T-helper 2 cell treated with Interferon-gamma antibody and Interleukin-4, amounts not matched to agents 100 ng/mL and 5 ng/mL, for 36 hours (primary cell): Measurements from ENCODE around the gene PAK1. TPM values are rescaled to one million over a fixed set of nuclear protein-coding genes. Genes with fewer than 3 reads are reported as not detected.
"Not testable (repeated sequence)": the region's sequence is repeated elsewhere in the genome, so short reads cannot be mapped to it uniquely, and the experiment has no call there.

Experiments used
- intact Hi-C: fragments of 100-400 bp; cut with micrococcal nuclease; formaldehyde crosslinking; loops from one replicate; pipeline ENCODE4 v1.15.1; 2023
- total RNA-seq: library from RNA; stranded (reverse); gene quantifications from 2 replicates; pipeline ENCODE4 v1.2.3, GENCODE V29; 2022

PAK1 gene
- 39.5 and 46.5 TPM in 2 replicates for total RNA-seq

GRCh38 chr11:77473801-77474683, at the start of gene PAK1:
TSS of gene PAK1 (minus strand) at chr11:77474094. CDS start at chr11:77392520, 81,574 bp downstream.
- intact Hi-C loops = loop anchor here (1.0 to 5.0 kb wide), 3 partner anchors 63 to 1098 kb away; partner anchors contain the start of genes CLNS1A and NARS2

GRCh38 chr11:77522215-77522614, 48.3 kb upstream of the PAK1 start:
- intact Hi-C loops = no loop called here

GRCh38 chr11:77519847-77520246, 46.0 kb upstream of the PAK1 start:
- intact Hi-C loops = no loop called here

GRCh38 chr11:77518471-77518870, 44.6 kb upstream of the PAK1 start:
- intact Hi-C loops = no loop called here

GRCh38 chr11:77517753-77518152, 43.9 kb upstream of the PAK1 start:
- intact Hi-C loops = no loop called here

GRCh38 chr11:77517226-77517625, 43.3 kb upstream of the PAK1 start:
- intact Hi-C loops = no loop called here

- intact Hi-C loops = no loop called here
These were observed 41.6 kb upstream of the PAK1 start for GRCh38 chr11:77515483-77515882.

- intact Hi-C loops = no loop called here
These were observed 41.2 kb upstream of the PAK1 start for GRCh38 chr11:77515063-77515462.

- intact Hi-C loops = no loop called here
These were observed 38.2 kb upstream of the PAK1 start for GRCh38 chr11:77512092-77512491.

- intact Hi-C loops = no loop called here
These were observed 37.0 kb upstream of the PAK1 start for GRCh38 chr11:77510851-77511250.

- intact Hi-C loops = no loop called here
These were observed 36.2 kb upstream of the PAK1 start for GRCh38 chr11:77510095-77510494.

- intact Hi-C loops = no loop called here
These were observed 34.1 kb upstream of the PAK1 start for GRCh38 chr11:77508019-77508418.

- intact Hi-C loops = no loop called here
These were observed 33.0 kb upstream of the PAK1 start for GRCh38 chr11:77506857-77507256.

- intact Hi-C loops = no loop called here
These were observed 32.1 kb upstream of the PAK1 start for GRCh38 chr11:77505956-77506355.

GRCh38 chr11:77503006-77503405, 29.1 kb upstream of the PAK1 start:
- intact Hi-C loops = no loop called here

GRCh38 chr11:77502346-77502905, 28.5 kb upstream of the PAK1 start:
- intact Hi-C loops = no loop called here

- intact Hi-C loops = no loop called here
These were observed 27.9 kb upstream of the PAK1 start for GRCh38 chr11:77501758-77502157.

GRCh38 chr11:77497368-77497767, 23.5 kb upstream of the PAK1 start:
- intact Hi-C loops = no loop called here

GRCh38 chr11:77495526-77495925, 21.6 kb upstream of the PAK1 start:
- intact Hi-C loops = no loop called here

GRCh38 chr11:77490035-77490434, 16.1 kb upstream of the PAK1 start:
- intact Hi-C loops = not testable (repeated sequence)

GRCh38 chr11:77487790-77488189, 13.9 kb upstream of the PAK1 start:
- intact Hi-C loops = no loop called here

- intact Hi-C loops = no loop called here
These were observed 6.0 kb upstream of the PAK1 start for GRCh38 chr11:77479746-77480352.
